ENCODE data around the gene CERS6.

Gene CERS6

GRCh38 chr2:168805615-168806014 lies 349.5 kb downstream of the CERS6 start:
- no peak for TF ChIP-seq SNAI2 (CRISPR knock-in tag; IDR thresholded peaks at IDR 0.05)
- no peak for TF ChIP-seq PPARA (CRISPR knock-in tag; IDR thresholded peaks at IDR 0.05; ENCODE audit: borderline replicate concordance)
- TF ChIP-seq ZNF8 (CRISPR knock-in tag; IDR thresholded peaks at IDR 0.05): no peak
- TF ChIP-seq ZNF70 (CRISPR knock-in tag; IDR thresholded peaks at IDR 0.05): no peak
- TF ChIP-seq ZNF565 (CRISPR knock-in tag; conservative IDR thresholded peaks at IDR 0.05; ENCODE audit: low read depth): no peak
- TF ChIP-seq ESRRG (CRISPR knock-in tag; IDR thresholded peaks at IDR 0.05): no peak
- no peak for TF ChIP-seq ZFP30 (CRISPR knock-in tag; IDR thresholded peaks at IDR 0.05)
- no peak for TF ChIP-seq CSDC2 (CRISPR knock-in tag; IDR thresholded peaks at IDR 0.05)
- no peak for TF ChIP-seq GLIS3 (CRISPR knock-in tag; IDR thresholded peaks at IDR 0.05)
- no peak for TF ChIP-seq BACH2 (CRISPR knock-in tag; IDR thresholded peaks at IDR 0.05; ENCODE audit: borderline replicate concordance)

GRCh38 chr2:168809537-168809936 lies 353.5 kb downstream of the CERS6 start:
- no peak for ATAC-seq
- no peak for TF ChIP-seq ZC3H10 (CRISPR knock-in tag; IDR thresholded peaks at IDR 0.05)
- TF ChIP-seq ZNF8 (CRISPR knock-in tag; IDR thresholded peaks at IDR 0.05): no peak
- no peak for TF ChIP-seq ARNTL (CRISPR knock-in tag; IDR thresholded peaks at IDR 0.05; ENCODE audit: borderline replicate concordance, low read depth)
- TF ChIP-seq, protein P1, sequence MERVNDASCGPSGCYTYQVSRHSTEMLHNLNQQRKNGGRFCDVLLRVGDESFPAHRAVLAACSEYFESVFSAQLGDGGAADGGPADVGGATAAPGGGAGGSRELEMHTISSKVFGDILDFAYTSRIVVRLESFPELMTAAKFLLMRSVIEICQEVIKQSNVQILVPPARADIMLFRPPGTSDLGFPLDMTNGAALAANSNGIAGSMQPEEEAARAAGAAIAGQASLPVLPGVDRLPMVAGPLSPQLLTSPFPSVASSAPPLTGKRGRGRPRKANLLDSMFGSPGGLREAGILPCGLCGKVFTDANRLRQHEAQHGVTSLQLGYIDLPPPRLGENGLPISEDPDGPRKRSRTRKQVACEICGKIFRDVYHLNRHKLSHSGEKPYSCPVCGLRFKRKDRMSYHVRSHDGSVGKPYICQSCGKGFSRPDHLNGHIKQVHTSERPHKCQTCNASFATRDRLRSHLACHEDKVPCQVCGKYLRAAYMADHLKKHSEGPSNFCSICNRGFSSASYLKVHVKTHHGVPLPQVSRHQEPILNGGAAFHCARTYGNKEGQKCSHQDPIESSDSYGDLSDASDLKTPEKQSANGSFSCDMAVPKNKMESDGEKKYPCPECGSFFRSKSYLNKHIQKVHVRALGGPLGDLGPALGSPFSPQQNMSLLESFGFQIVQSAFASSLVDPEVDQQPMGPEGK (CRISPR knock-in tag; IDR thresholded peaks at IDR 0.05; ENCODE audit: borderline replicate concordance): no peak
- no peak for TF ChIP-seq TCF4 (CRISPR knock-in tag; IDR thresholded peaks at IDR 0.05; ENCODE audit: borderline replicate concordance)

More at GRCh38 chr2:168805615-168806014, 349.5 kb downstream of the CERS6 start:
- ATAC-seq: no peak

DNA sequence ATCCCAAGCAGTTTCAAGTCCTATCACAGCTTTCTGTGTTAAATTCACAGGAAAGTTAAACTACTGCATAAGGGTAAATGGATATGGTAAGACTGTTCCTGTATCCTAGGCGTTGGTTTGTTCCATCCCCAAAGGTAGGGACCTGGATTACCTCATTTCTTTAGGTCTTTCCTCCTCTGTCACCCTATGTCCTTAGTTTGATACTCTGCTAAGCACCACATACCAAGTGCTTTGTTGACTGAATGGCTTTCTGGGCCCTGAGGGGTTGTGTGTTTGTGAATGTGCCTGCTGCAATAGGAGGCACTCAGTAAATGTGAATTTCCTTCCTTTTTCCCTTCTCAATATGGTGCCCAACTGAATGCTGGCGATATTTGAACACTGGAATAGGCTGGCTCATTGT lies 354.2 kb downstream of the CERS6 start:
- ATAC-seq: no peak
- TF ChIP-seq, protein P2, sequence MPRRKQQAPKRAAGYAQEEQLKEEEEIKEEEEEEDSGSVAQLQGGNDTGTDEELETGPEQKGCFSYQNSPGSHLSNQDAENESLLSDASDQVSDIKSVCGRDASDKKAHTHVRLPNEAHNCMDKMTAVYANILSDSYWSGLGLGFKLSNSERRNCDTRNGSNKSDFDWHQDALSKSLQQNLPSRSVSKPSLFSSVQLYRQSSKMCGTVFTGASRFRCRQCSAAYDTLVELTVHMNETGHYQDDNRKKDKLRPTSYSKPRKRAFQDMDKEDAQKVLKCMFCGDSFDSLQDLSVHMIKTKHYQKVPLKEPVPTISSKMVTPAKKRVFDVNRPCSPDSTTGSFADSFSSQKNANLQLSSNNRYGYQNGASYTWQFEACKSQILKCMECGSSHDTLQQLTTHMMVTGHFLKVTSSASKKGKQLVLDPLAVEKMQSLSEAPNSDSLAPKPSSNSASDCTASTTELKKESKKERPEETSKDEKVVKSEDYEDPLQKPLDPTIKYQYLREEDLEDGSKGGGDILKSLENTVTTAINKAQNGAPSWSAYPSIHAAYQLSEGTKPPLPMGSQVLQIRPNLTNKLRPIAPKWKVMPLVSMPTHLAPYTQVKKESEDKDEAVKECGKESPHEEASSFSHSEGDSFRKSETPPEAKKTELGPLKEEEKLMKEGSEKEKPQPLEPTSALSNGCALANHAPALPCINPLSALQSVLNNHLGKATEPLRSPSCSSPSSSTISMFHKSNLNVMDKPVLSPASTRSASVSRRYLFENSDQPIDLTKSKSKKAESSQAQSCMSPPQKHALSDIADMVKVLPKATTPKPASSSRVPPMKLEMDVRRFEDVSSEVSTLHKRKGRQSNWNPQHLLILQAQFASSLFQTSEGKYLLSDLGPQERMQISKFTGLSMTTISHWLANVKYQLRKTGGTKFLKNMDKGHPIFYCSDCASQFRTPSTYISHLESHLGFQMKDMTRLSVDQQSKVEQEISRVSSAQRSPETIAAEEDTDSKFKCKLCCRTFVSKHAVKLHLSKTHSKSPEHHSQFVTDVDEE (CRISPR knock-in tag; IDR thresholded peaks at IDR 0.05): no peak
- TF ChIP-seq TCF4 (CRISPR knock-in tag; IDR thresholded peaks at IDR 0.05; ENCODE audit: borderline replicate concordance) (no peak), BACH2 (CRISPR knock-in tag; IDR thresholded peaks at IDR 0.05; ENCODE audit: borderline replicate concordance) (no peak), ESRRG (CRISPR knock-in tag; IDR thresholded peaks at IDR 0.05) (no peak), ZNF565 (CRISPR knock-in tag; conservative IDR thresholded peaks at IDR 0.05; ENCODE audit: low read depth) (no peak), CSDC2 (CRISPR knock-in tag; IDR thresholded peaks at IDR 0.05) (no peak), GLIS3 (CRISPR knock-in tag; IDR thresholded peaks at IDR 0.05) (no peak), TOX (CRISPR knock-in tag; IDR thresholded peaks at IDR 0.05; ENCODE audit: borderline replicate concordance) (no peak), ZFP30 (CRISPR knock-in tag; IDR thresholded peaks at IDR 0.05) (no peak)
- TF ChIP-seq, protein P3, sequence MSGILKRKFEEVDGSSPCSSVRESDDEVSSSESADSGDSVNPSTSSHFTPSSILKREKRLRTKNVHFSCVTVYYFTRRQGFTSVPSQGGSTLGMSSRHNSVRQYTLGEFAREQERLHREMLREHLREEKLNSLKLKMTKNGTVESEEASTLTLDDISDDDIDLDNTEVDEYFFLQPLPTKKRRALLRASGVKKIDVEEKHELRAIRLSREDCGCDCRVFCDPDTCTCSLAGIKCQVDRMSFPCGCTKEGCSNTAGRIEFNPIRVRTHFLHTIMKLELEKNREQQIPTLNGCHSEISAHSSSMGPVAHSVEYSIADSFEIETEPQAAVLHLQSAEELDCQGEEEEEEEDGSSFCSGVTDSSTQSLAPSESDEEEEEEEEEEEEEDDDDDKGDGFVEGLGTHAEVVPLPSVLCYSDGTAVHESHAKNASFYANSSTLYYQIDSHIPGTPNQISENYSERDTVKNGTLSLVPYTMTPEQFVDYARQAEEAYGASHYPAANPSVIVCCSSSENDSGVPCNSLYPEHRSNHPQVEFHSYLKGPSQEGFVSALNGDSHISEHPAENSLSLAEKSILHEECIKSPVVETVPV (CRISPR knock-in tag; IDR thresholded peaks at IDR 0.05): no peak
- TF ChIP-seq, protein P4, sequence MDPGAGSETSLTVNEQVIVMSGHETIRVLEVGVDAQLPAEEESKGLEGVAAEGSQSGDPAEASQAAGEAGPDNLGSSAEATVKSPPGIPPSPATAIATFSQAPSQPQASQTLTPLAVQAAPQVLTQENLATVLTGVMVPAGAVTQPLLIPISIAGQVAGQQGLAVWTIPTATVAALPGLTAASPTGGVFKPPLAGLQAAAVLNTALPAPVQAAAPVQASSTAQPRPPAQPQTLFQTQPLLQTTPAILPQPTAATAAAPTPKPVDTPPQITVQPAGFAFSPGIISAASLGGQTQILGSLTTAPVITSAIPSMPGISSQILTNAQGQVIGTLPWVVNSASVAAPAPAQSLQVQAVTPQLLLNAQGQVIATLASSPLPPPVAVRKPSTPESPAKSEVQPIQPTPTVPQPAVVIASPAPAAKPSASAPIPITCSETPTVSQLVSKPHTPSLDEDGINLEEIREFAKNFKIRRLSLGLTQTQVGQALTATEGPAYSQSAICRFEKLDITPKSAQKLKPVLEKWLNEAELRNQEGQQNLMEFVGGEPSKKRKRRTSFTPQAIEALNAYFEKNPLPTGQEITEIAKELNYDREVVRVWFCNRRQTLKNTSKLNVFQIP (CRISPR knock-in tag; IDR thresholded peaks at IDR 0.05; ENCODE audit: borderline replicate concordance, low read depth): no peak
- TF ChIP-seq, protein P1 (CRISPR knock-in tag; IDR thresholded peaks at IDR 0.05; ENCODE audit: borderline replicate concordance): no peak
